MM.1S (cell line): Measurements from ENCODE around the gene KCNK13.

Experiments used
- EZH2phosphoT487 ChIP-seq: fragments of 300-600 bp; sonication (generic); IDR thresholded peaks from 2 replicates; pipeline ENCODE4 v1.6.1; 2018; ENCODE audit warnings: antibody characterized with exemption, low read length
- TF ChIP-seq, protein P1 (sequence below): fragments of 300-600 bp; sonication (generic); IDR thresholded peaks from 2 replicates; pipeline ENCODE4 v1.5.1; 2016; ENCODE audit warnings: antibody characterized with exemption, low read length, mixed read lengths

- TF ChIP-seq, protein P1, sequence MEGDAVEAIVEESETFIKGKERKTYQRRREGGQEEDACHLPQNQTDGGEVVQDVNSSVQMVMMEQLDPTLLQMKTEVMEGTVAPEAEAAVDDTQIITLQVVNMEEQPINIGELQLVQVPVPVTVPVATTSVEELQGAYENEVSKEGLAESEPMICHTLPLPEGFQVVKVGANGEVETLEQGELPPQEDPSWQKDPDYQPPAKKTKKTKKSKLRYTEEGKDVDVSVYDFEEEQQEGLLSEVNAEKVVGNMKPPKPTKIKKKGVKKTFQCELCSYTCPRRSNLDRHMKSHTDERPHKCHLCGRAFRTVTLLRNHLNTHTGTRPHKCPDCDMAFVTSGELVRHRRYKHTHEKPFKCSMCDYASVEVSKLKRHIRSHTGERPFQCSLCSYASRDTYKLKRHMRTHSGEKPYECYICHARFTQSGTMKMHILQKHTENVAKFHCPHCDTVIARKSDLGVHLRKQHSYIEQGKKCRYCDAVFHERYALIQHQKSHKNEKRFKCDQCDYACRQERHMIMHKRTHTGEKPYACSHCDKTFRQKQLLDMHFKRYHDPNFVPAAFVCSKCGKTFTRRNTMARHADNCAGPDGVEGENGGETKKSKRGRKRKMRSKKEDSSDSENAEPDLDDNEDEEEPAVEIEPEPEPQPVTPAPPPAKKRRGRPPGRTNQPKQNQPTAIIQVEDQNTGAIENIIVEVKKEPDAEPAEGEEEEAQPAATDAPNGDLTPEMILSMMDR = no peak
- TF ChIP-seq EZH2phosphoT487 = no peak
Measured at GRCh38 chr14:90194706-90195105, 132.9 kb downstream of the KCNK13 start.
